H1 (cell line): ENCODE results near the gene FBLIM1.

Experiments
- EGR1 ChIP-seq: IDR thresholded peaks from 2 replicates; pipeline ENCODE4 v1.6.1; 2011; ENCODE audit warnings: low read depth, low read length, borderline replicate concordance
- HDAC2 ChIP-seq, 2 experiments: fragments of 300-600 bp in 1 of 2; sonication (generic) in 1 of 2; IDR thresholded peaks; 2 replicates each; pipeline ENCODE4 v1.6.1; 2011 to 2012; ENCODE audit warnings: low read depth in 2 of 2, low read length in 2 of 2, mild to moderate bottlenecking in 2 of 2, moderate library complexity in 2 of 2, borderline replicate concordance in 1 of 2, inconsistent platforms in 1 of 2
- POLR2A ChIP-seq, 2 experiments: IDR thresholded peaks; 1 replicate in 1 of 2; 2 replicates in 1 of 2; pipeline ENCODE4 v1.6.1; 2011; ENCODE audit warnings: low read depth in 2 of 2, low read length in 2 of 2, mild to moderate bottlenecking in 2 of 2; ENCODE audit errors: control extremely low read depth in 1 of 2
- TAF7 ChIP-seq: optimal IDR thresholded peaks from 2 replicates; pipeline ENCODE3; 2011; ENCODE audit warnings: low read depth, mild to moderate bottlenecking, inconsistent platforms, low read length, moderate library complexity, borderline replicate concordance
- YY1 ChIP-seq: IDR thresholded peaks from 2 replicates; pipeline ENCODE4 v1.6.1; 2011; ENCODE audit warnings: low read depth, mild to moderate bottlenecking, low read length
- TF ChIP-seq, protein P1 (sequence below), 3 experiments: IDR thresholded peaks; 1 replicate in 2 of 3; 2 replicates in 1 of 3; pipeline versions ENCODE4 v1.5.1 to v1.6.1; 2011; ENCODE audit warnings: low read length in 3 of 3, mild to moderate bottlenecking in 3 of 3, inconsistent platforms in 2 of 3, low read depth in 1 of 3, moderate library complexity in 1 of 3; ENCODE audit not compliant: insufficient read depth in 1 of 3; ENCODE audit errors: control extremely low read depth in 1 of 3
- TF ChIP-seq, protein P2 (sequence below): IDR thresholded peaks from 2 replicates; pipeline ENCODE4 v1.6.1; 2011; ENCODE audit warnings: low read length, improper control_type of control experiment

DNA sequence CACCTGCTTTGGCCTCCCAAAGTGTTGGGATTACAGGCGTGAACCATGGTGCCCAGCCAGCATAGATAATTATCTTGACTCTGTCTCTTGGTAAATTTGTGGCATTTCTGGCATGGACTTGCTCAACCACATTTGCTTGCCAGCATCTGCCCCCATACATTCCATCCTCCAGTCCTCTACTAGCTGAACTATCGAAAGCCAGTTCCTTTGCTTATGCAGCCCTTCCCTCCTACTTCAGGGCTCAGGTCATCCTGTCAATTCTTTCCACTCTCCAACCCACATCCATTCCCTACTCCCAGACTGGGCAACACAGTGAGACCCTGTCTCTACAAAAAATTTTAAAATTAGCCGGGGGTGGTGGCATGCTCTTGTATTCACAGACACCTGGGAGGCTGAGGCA is 61.9 kb downstream of the FBLIM1 start:
- TF ChIP-seq TAF7 (no peak), HDAC2 (IDR thresholded peaks at IDR 0.05; ENCODE audit: borderline replicate concordance in 1 of 2, low read depth in 2 of 2, low read length in 2 of 2) (no peak), YY1 (no peak), POLR2A (IDR thresholded peaks at IDR 0.05; ENCODE audit: control extremely low read depth in 1 of 2, low read depth in 2 of 2, low read length in 2 of 2) (no peak), EGR1 (no peak)
- TF ChIP-seq, protein P1, sequence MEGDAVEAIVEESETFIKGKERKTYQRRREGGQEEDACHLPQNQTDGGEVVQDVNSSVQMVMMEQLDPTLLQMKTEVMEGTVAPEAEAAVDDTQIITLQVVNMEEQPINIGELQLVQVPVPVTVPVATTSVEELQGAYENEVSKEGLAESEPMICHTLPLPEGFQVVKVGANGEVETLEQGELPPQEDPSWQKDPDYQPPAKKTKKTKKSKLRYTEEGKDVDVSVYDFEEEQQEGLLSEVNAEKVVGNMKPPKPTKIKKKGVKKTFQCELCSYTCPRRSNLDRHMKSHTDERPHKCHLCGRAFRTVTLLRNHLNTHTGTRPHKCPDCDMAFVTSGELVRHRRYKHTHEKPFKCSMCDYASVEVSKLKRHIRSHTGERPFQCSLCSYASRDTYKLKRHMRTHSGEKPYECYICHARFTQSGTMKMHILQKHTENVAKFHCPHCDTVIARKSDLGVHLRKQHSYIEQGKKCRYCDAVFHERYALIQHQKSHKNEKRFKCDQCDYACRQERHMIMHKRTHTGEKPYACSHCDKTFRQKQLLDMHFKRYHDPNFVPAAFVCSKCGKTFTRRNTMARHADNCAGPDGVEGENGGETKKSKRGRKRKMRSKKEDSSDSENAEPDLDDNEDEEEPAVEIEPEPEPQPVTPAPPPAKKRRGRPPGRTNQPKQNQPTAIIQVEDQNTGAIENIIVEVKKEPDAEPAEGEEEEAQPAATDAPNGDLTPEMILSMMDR (IDR thresholded peaks at IDR 0.05; ENCODE audit: control extremely low read depth in 1 of 3, insufficient read depth in 1 of 3, low read depth in 1 of 3, low read length in 3 of 3): no peak
- TF ChIP-seq, protein P2, sequence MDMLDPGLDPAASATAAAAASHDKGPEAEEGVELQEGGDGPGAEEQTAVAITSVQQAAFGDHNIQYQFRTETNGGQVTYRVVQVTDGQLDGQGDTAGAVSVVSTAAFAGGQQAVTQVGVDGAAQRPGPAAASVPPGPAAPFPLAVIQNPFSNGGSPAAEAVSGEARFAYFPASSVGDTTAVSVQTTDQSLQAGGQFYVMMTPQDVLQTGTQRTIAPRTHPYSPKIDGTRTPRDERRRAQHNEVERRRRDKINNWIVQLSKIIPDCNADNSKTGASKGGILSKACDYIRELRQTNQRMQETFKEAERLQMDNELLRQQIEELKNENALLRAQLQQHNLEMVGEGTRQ: no peak
